Stimulated activated CD8-positive, alpha-beta memory T cell treated with anti-CD3 and anti-CD28 coated beads, Interleukin-15, amount 100 ng/mL, for 24 hours (primary cell): Measurements from ENCODE around the gene IFNA8.
"Not testable (repeated sequence)": the region's sequence is repeated elsewhere in the genome, so short reads cannot be mapped to it uniquely, and the experiment has no call there.

Experiments
- DNase-seq: peaks from one replicate; pipeline ENCODE4 v3.0.0-alpha.2; 2020; ENCODE audit warnings: low read depth

IFNA8 gene

GRCh38 chr9:21429191-21429590 is 20.3 kb downstream of the IFNA8 start:
- no peak for DNase-seq

GRCh38 chr9:21432672-21433425 is 23.9 kb downstream of the IFNA8 start:
- DNase-seq = no peak

GRCh38 chr9:21434202-21435014 is 25.5 kb downstream of the IFNA8 start:
- no peak for DNase-seq

GRCh38 chr9:21435015-21435383 is 26.1 kb downstream of the IFNA8 start:
- not testable (repeated sequence) for DNase-seq

GRCh38 chr9:21440139-21440538 is 31.2 kb downstream of the IFNA8 start, which contains the start of gene IFNA1:
TSS of gene IFNA1 (plus strand) at chr9:21440439. CDS start at chr9:21440508, 69 bp downstream.
- no peak for DNase-seq

- no peak for DNase-seq
These were observed 35.1 kb downstream of the IFNA8 start for GRCh38 chr9:21443849-21444625.

- not testable (repeated sequence) for DNase-seq
These were observed 40.4 kb downstream of the IFNA8 start for GRCh38 chr9:21449312-21449711.

- DNase-seq = no peak
These were observed 41.9 kb downstream of the IFNA8 start for GRCh38 chr9:21450733-21451394.

- DNase-seq = no peak
These were observed 43.8 kb downstream of the IFNA8 start for GRCh38 chr9:21452681-21453080.

GRCh38 chr9:21454149-21454548 is 45.2 kb downstream of the IFNA8 start:
- DNase-seq = no peak

GRCh38 chr9:21455320-21455719 is 46.4 kb downstream of the IFNA8 start:
- DNase-seq = no peak
